ENCODE data around the gene KLF6.

DNA sequence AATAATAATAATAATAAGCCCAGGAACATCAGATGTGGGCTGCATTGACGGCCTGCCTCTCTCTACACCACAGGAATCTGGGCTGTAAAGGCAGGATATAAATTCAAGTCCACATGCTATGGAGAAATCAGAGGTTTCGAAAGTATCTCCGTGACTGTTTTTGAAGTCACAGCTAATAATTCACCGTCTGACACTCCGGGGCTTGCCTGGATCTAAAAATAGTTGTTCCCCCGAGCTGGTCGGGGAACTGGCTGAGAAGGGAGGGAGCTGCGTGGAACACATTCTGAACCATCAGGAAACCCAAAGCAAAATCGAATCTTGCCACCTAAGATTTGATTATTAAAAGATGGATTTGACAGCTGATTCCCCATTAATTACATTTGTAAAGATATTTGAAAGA is 35.4 kb downstream of the KLF6 start:
- TF ChIP-seq, protein P1, sequence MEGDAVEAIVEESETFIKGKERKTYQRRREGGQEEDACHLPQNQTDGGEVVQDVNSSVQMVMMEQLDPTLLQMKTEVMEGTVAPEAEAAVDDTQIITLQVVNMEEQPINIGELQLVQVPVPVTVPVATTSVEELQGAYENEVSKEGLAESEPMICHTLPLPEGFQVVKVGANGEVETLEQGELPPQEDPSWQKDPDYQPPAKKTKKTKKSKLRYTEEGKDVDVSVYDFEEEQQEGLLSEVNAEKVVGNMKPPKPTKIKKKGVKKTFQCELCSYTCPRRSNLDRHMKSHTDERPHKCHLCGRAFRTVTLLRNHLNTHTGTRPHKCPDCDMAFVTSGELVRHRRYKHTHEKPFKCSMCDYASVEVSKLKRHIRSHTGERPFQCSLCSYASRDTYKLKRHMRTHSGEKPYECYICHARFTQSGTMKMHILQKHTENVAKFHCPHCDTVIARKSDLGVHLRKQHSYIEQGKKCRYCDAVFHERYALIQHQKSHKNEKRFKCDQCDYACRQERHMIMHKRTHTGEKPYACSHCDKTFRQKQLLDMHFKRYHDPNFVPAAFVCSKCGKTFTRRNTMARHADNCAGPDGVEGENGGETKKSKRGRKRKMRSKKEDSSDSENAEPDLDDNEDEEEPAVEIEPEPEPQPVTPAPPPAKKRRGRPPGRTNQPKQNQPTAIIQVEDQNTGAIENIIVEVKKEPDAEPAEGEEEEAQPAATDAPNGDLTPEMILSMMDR (IDR thresholded peaks at IDR 0.05; ENCODE audit: low read length): no peak
- TF ChIP-seq EZH2 (IDR thresholded peaks at IDR 0.05; ENCODE audit: borderline replicate concordance, low read length): no peak

All from OCI-LY1 (cell line).